ENCODE measurements around the gene MYO1G.

- TF ChIP-seq CTCF (conservative IDR thresholded peaks at IDR 0.05; ENCODE audit: low read depth, low read length): no peak
- TF ChIP-seq EZH2 (IDR thresholded peaks at IDR 0.05; ENCODE audit: low read length, unreplicated experiment): no peak
- no peak for TF ChIP-seq EZH2phosphoT487 (IDR thresholded peaks at IDR 0.05; ENCODE audit: borderline replicate concordance, low read length)
These were observed 1.4 kb downstream of the MYO1G start for GRCh38 chr7:44977304-44977958.
